ENCODE data around the gene HEY2. TPM values are rescaled to one million over a fixed set of nuclear protein-coding genes. Genes with fewer than 3 reads are reported as not detected.
"Not testable (repeated sequence)": the region's sequence is repeated elsewhere in the genome, so short reads cannot be mapped to it uniquely, and the experiment has no call there.

The HEY2 gene
- total RNA-seq, 1 donor from 2014 or later, result 25.6 TPM

GRCh38 chr6:125802943-125803377 is 53.5 kb downstream of the HEY2 start:
- TF ChIP-seq CTCF (IDR thresholded peaks at IDR 0.05; ENCODE audit: borderline replicate concordance), result no peak
- Histone ChIP-seq H3K27me3 (ENCODE audit: low read depth) (no peaks in the 10 kb centered on the region), H3K27ac (replicated peaks) (peak overlapping the region; percentile 30), H3K9me3 (replicated peaks) (no peaks in the 10 kb centered on the region), H3K4me3 (no peak overlapping the region), H3K36me3 (peaks cover 5% of the 10 kb centered on the region), H3K4me1 (peaks cover 5% of the 10 kb centered on the region)
- DNase-seq, result no peak
- intact Hi-C loops (cut with micrococcal nuclease), result no loop called here

- TF ChIP-seq CTCF (IDR thresholded peaks at IDR 0.05; ENCODE audit: borderline replicate concordance), result no peak
- intact Hi-C loops (cut with micrococcal nuclease), result no loop called here
- DNase-seq, result no peak
Measured at GRCh38 chr6:125804264-125804663, 54.8 kb downstream of the HEY2 start.

GRCh38 chr6:125804866-125805425 is 55.5 kb downstream of the HEY2 start:
- H3K27ac ChIP-seq (replicated peaks); H3K9me3 ChIP-seq (replicated peaks); DNase-seq; H3K27me3 ChIP-seq (ENCODE audit: low read depth); intact Hi-C loops (cut with micrococcal nuclease); H3K36me3 ChIP-seq; H3K4me3 ChIP-seq: not testable (repeated sequence)
- peaks cover 10% of the 10 kb centered on the region for H3K4me1 ChIP-seq

More at GRCh38 chr6:125804264-125804663, 54.8 kb downstream of the HEY2 start:
- Histone ChIP-seq H3K4me1 (peaks cover 5% of the 10 kb centered on the region), H3K27ac (replicated peaks) (no peak overlapping the region), H3K4me3 (no peak overlapping the region), H3K9me3 (replicated peaks) (no peaks in the 10 kb centered on the region), H3K36me3 (peaks cover 1% of the 10 kb centered on the region), H3K27me3 (ENCODE audit: low read depth) (no peaks in the 10 kb centered on the region)

GRCh38 chr6:125806813-125807212 is 57.4 kb downstream of the HEY2 start:
- Histone ChIP-seq H3K27ac (replicated peaks) (no peak overlapping the region), H3K27me3 (ENCODE audit: low read depth) (no peaks in the 10 kb centered on the region), H3K4me3 (no peak overlapping the region), H3K4me1 (peaks cover 17% of the 10 kb centered on the region), H3K9me3 (replicated peaks) (no peaks in the 10 kb centered on the region), H3K36me3 (no peaks in the 10 kb centered on the region)
- intact Hi-C loops (cut with micrococcal nuclease), result no loop called here
- no peak for TF ChIP-seq CTCF (IDR thresholded peaks at IDR 0.05; ENCODE audit: borderline replicate concordance)
- no peak for DNase-seq

- Histone ChIP-seq H3K36me3 (no peaks in the 10 kb centered on the region), H3K27ac (replicated peaks) (no peak overlapping the region), H3K27me3 (ENCODE audit: low read depth) (no peaks in the 10 kb centered on the region), H3K9me3 (replicated peaks) (no peaks in the 10 kb centered on the region), H3K4me3 (no peak overlapping the region), H3K4me1 (peaks cover 22% of the 10 kb centered on the region)
- TF ChIP-seq CTCF (IDR thresholded peaks at IDR 0.05; ENCODE audit: borderline replicate concordance), result no peak
- DNase-seq, result no peak
- intact Hi-C loops (cut with micrococcal nuclease), result no loop called here
Measured at GRCh38 chr6:125807293-125807692, 57.9 kb downstream of the HEY2 start.

- no peak for TF ChIP-seq CTCF (IDR thresholded peaks at IDR 0.05; ENCODE audit: borderline replicate concordance)
- Histone ChIP-seq H3K27me3 (ENCODE audit: low read depth) (no peaks in the 10 kb centered on the region), H3K36me3 (no peaks in the 10 kb centered on the region), H3K4me1 (peaks cover 28% of the 10 kb centered on the region), H3K27ac (replicated peaks) (no peak overlapping the region), H3K9me3 (replicated peaks) (no peaks in the 10 kb centered on the region), H3K4me3 (no peak overlapping the region)
- DNase-seq, result no peak
- intact Hi-C loops (cut with micrococcal nuclease), result no loop called here
Measured at GRCh38 chr6:125808060-125808459, 58.6 kb downstream of the HEY2 start.

All from left ventricle myocardium inferior (tissue), 1 donor.